Stimulated activated CD8-positive, alpha-beta memory T cell treated with anti-CD3 and anti-CD28 coated beads, Interleukin-12 subunit alpha, Interleukin-12 subunit beta, amount 100 ng/mL, for 24 hours (primary cell): ENCODE results near the gene CALHM2.

Experiments
- DNase-seq: peaks from one replicate; pipeline ENCODE4 v3.0.0-alpha.2; 2020; ENCODE audit errors: extremely low read depth

The CALHM2 gene

GRCh38 chr10:103450201-103450695, 1.9 kb downstream of the CALHM2 start:
- DNase-seq: no peak

- no peak for DNase-seq
These were observed 2.7 kb downstream of the CALHM2 start for GRCh38 chr10:103449208-103450144.

GRCh38 chr10:103448746-103449145, 3.4 kb downstream of the CALHM2 start:
- DNase-seq: no peak

- DNase-seq: no peak
These were observed 5.0 kb downstream of the CALHM2 start for GRCh38 chr10:103447187-103447586.

GRCh38 chr10:103445767-103446567, 6.2 kb downstream of the CALHM2 start:
- no peak for DNase-seq

GRCh38 chr10:103445366-103445765, 6.8 kb downstream of the CALHM2 start:
- DNase-seq: no peak

- DNase-seq: no peak
These were observed 7.7 kb downstream of the CALHM2 start for GRCh38 chr10:103444478-103444877.

- no peak for DNase-seq
These were observed 8.5 kb downstream of the CALHM2 start for GRCh38 chr10:103443475-103444185.

- DNase-seq: no peak
These were observed 10.1 kb downstream of the CALHM2 start for GRCh38 chr10:103442031-103442461.

- DNase-seq: no peak
These were observed 10.6 kb downstream of the CALHM2 start for GRCh38 chr10:103441611-103442010.

- no peak for DNase-seq
These were observed 11.0 kb downstream of the CALHM2 start for GRCh38 chr10:103441206-103441605.

GRCh38 chr10:103440416-103440815, 11.8 kb downstream of the CALHM2 start:
- DNase-seq: no peak

- DNase-seq: no peak
These were observed 12.4 kb downstream of the CALHM2 start for GRCh38 chr10:103439776-103440175.

GRCh38 chr10:103433858-103434257, 18.3 kb downstream of the CALHM2 start:
- no peak for DNase-seq

- no peak for DNase-seq
These were observed 20.3 kb downstream of the CALHM2 start for GRCh38 chr10:103431902-103432301.

GRCh38 chr10:103429647-103430046, 22.5 kb downstream of the CALHM2 start:
- no peak for DNase-seq

GRCh38 chr10:103428989-103429643, 23.1 kb downstream of the CALHM2 start:
- DNase-seq: no peak

- no peak for DNase-seq
These were observed 24.3 kb downstream of the CALHM2 start for GRCh38 chr10:103427866-103428265.

- no peak for DNase-seq
These were observed 28.4 kb downstream of the CALHM2 start for GRCh38 chr10:103423748-103424147.

GRCh38 chr10:103419101-103419500, 33.1 kb downstream of the CALHM2 start:
- no peak for DNase-seq

GRCh38 chr10:103417601-103418000, 34.6 kb downstream of the CALHM2 start:
- no peak for DNase-seq
